K562 (cell line): Measurements from ENCODE around the gene PLCL1.

Source experiments
- FUS ChIP-seq: fragments of 200-400 bp; formaldehyde crosslinking; optimal IDR thresholded peaks from 2 replicates; pipeline ENCODE3; 2017; ENCODE audit warnings: low read depth, low read length
- LCOR ChIP-seq: sonication (generic); formaldehyde crosslinking; IDR thresholded peaks from 2 replicates; pipeline ENCODE4 v1.8.0; 2022; ENCODE audit warnings: mild to moderate bottlenecking, missing genetic modification reagents
- PHF21A ChIP-seq: fragments of 450-650 bp; IDR thresholded peaks from 2 replicates; pipeline ENCODE4 v1.6.1; 2017; ENCODE audit warnings: low read depth, borderline replicate concordance
- TAF1 ChIP-seq: IDR thresholded peaks from 2 replicates; pipeline ENCODE4 v1.6.1; 2011; ENCODE audit warnings: mild to moderate bottlenecking, low read length, moderate library complexity; ENCODE audit not compliant: insufficient read depth, control insufficient read depth, severe bottlenecking; ENCODE audit errors: extremely low read depth
- ZNF274 ChIP-seq: IDR thresholded peaks from 2 replicates; pipeline ENCODE4 v1.6.1; 2011; ENCODE audit warnings: low read depth, mild to moderate bottlenecking, low read length, moderate library complexity, borderline replicate concordance
- TF ChIP-seq, protein P1 (sequence below): sonication (generic); formaldehyde crosslinking; IDR thresholded peaks from 2 replicates; pipeline ENCODE4 v1.9.0; 2022; ENCODE audit warnings: mild to moderate bottlenecking, missing genetic modification reagents

- TF ChIP-seq PHF21A (no peak), LCOR (CRISPR knock-in tag) (no peak), ZNF274 (no peak), FUS (no peak), TAF1 (no peak)
- TF ChIP-seq, protein P1, sequence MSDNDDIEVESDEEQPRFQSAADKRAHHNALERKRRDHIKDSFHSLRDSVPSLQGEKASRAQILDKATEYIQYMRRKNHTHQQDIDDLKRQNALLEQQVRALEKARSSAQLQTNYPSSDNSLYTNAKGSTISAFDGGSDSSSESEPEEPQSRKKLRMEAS (CRISPR knock-in tag), result no peak
Observed at GRCh38 chr2:198059800-198060199, 255.4 kb downstream of the PLCL1 start.
